ENCODE data around the gene TBL1X.
"Not testable (repeated sequence)": the region's sequence is repeated elsewhere in the genome, so short reads cannot be mapped to it uniquely, and the experiment has no call there.

TBL1X gene

GRCh38 chrX:9503261-9503660 lies 38.4 kb downstream of the TBL1X start:
- no peak for DNase-seq

GRCh38 chrX:9510366-9510765 lies 45.5 kb downstream of the TBL1X start:
- no peak for DNase-seq

- no peak for DNase-seq
Observed at GRCh38 chrX:9510980-9511379, 46.1 kb downstream of the TBL1X start.

GRCh38 chrX:9515489-9515888 lies 50.6 kb downstream of the TBL1X start:
- DNase-seq: no peak

- no peak for DNase-seq
Observed at GRCh38 chrX:9515973-9516538, 51.2 kb downstream of the TBL1X start.

- no peak for DNase-seq
Observed at GRCh38 chrX:9516635-9517034, 51.8 kb downstream of the TBL1X start.

GRCh38 chrX:9518051-9518450 lies 53.2 kb downstream of the TBL1X start:
- DNase-seq: no peak

GRCh38 chrX:9518889-9519288 lies 54.0 kb downstream of the TBL1X start:
- DNase-seq: no peak

GRCh38 chrX:9519546-9520216 lies 54.8 kb downstream of the TBL1X start:
- DNase-seq: no peak

GRCh38 chrX:9520217-9520590 lies 55.3 kb downstream of the TBL1X start:
- no peak for DNase-seq

- DNase-seq: no peak
Observed at GRCh38 chrX:9522378-9523155, 57.7 kb downstream of the TBL1X start.

GRCh38 chrX:9525511-9526248 lies 60.8 kb downstream of the TBL1X start:
- DNase-seq: no peak

GRCh38 chrX:9526965-9527364 lies 62.1 kb downstream of the TBL1X start:
- no peak for DNase-seq

GRCh38 chrX:9528498-9528897 lies 63.6 kb downstream of the TBL1X start:
- no peak for DNase-seq

- no peak for DNase-seq
Observed at GRCh38 chrX:9529223-9529622, 64.4 kb downstream of the TBL1X start.

GRCh38 chrX:9530848-9531274 lies 66.0 kb downstream of the TBL1X start:
- DNase-seq: peak; percentile 57

GRCh38 chrX:9532349-9532748 lies 67.5 kb downstream of the TBL1X start:
- no peak for DNase-seq

- DNase-seq: no peak
Observed at GRCh38 chrX:9533611-9534010, 68.8 kb downstream of the TBL1X start.

GRCh38 chrX:9534686-9535085 lies 69.8 kb downstream of the TBL1X start:
- no peak for DNase-seq

GRCh38 chrX:9535101-9535500 lies 70.2 kb downstream of the TBL1X start:
- no peak for DNase-seq

- DNase-seq: not testable (repeated sequence)
Observed at GRCh38 chrX:9536156-9536555, 71.3 kb downstream of the TBL1X start.

GRCh38 chrX:9537781-9538180 lies 72.9 kb downstream of the TBL1X start:
- DNase-seq: no peak

GRCh38 chrX:9538544-9539045 lies 73.7 kb downstream of the TBL1X start:
- peak; percentile 78 for DNase-seq
